GM23338 (cell line): ENCODE results near the gene PXYLP1. TPM values are rescaled to one million over a fixed set of nuclear protein-coding genes. Genes with fewer than 3 reads are reported as not detected.

Experiments
- ATAC-seq: fragments of 200-7000 bp; cut with Tn5 transposase; 3 replicates; pipeline ENCODE4 v1.9.1; 2020
- DNase-seq: peaks from one replicate; pipeline ENCODE4 v3.0.0-alpha.2; 2015; ENCODE audit warnings: low spot score
- H2AFZ ChIP-seq: fragments of 200-600 bp; sonication (generic); 2 replicates; pipeline ENCODE4 v1.8.0; 2016; ENCODE audit warnings: antibody characterized with exemption, mild to moderate bottlenecking, moderate library complexity
- H3F3A ChIP-seq: fragments of 200-600 bp; sonication (generic); replicated peaks from 2 replicates; pipeline ENCODE4 v1.8.0; 2017; ENCODE audit warnings: antibody characterized with exemption, mixed run types, low read depth
- H3K27ac ChIP-seq: fragments of 200-600 bp; sonication (generic); 2 replicates; pipeline ENCODE4 v1.6.1; 2016; ENCODE audit warnings: low read depth
- H3K27me3 ChIP-seq: fragments of 200-600 bp; sonication (generic); 2 replicates; pipeline ENCODE4 v1.8.0; 2016; ENCODE audit warnings: mild to moderate bottlenecking, mixed run types, moderate library complexity; ENCODE audit not compliant: insufficient read depth
- H3K36me3 ChIP-seq: fragments of 200-600 bp; sonication (generic); 2 replicates; pipeline ENCODE4 v1.8.0; 2016; ENCODE audit warnings: mild to moderate bottlenecking; ENCODE audit not compliant: insufficient read depth
- H3K4me1 ChIP-seq: fragments of 200-600 bp; sonication (generic); 2 replicates; pipeline ENCODE4 v1.8.0; 2016; ENCODE audit warnings: mild to moderate bottlenecking, moderate library complexity; ENCODE audit not compliant: insufficient read depth
- H3K4me2 ChIP-seq: fragments of 200-600 bp; sonication (generic); 2 replicates; pipeline ENCODE4 v1.7.1; 2017; ENCODE audit warnings: mixed run types
- H3K4me3 ChIP-seq: fragments of 200-600 bp; sonication (generic); 2 replicates; pipeline ENCODE4 v1.6.1; 2016; ENCODE audit warnings: mixed run types
- H3K79me2 ChIP-seq: fragments of 200-600 bp; sonication (generic); replicated peaks from 2 replicates; pipeline ENCODE4 v1.8.0; 2017; ENCODE audit warnings: mild to moderate bottlenecking; ENCODE audit not compliant: insufficient read depth
- H3K9me2 ChIP-seq: fragments of 200-600 bp; sonication (generic); 2 replicates; pipeline ENCODE4 v1.8.0; 2017; ENCODE audit not compliant: insufficient read depth
- H4K20me1 ChIP-seq: fragments of 200-600 bp; sonication (generic); replicated peaks from 2 replicates; pipeline ENCODE4 v1.8.0; 2017; ENCODE audit warnings: mild to moderate bottlenecking; ENCODE audit not compliant: insufficient read depth
- H3K27ac Mint-ChIP-seq: 2 replicates; pipeline ENCODE4 v1.8.0; 2020; ENCODE audit warnings: inconsistent platforms, mild to moderate bottlenecking, moderate library complexity, mixed read lengths
- H3K27me3 Mint-ChIP-seq: 3 replicates; pipeline ENCODE4 v1.8.0; 2022; ENCODE audit warnings: low read depth, mild to moderate bottlenecking, moderate library complexity, mixed read lengths, inconsistent platforms; ENCODE audit not compliant: insufficient read depth, poor library complexity
- H3K36me3 Mint-ChIP-seq: 3 replicates; pipeline ENCODE4 v1.8.0; 2021; ENCODE audit warnings: low read depth, mild to moderate bottlenecking, inconsistent platforms, moderate library complexity, mixed read lengths
- H3K4me1 Mint-ChIP-seq: 3 replicates; pipeline ENCODE4 v1.8.0; 2020; ENCODE audit warnings: mild to moderate bottlenecking, inconsistent platforms, mixed read lengths
- H3K4me3 Mint-ChIP-seq: 3 replicates; pipeline ENCODE4 v1.8.0; 2021; ENCODE audit warnings: moderate library complexity, mild to moderate bottlenecking, inconsistent platforms, mixed read lengths
- H3K9me3 Mint-ChIP-seq: 3 replicates; pipeline ENCODE4 v1.8.0; 2020; ENCODE audit warnings: moderate library complexity, mild to moderate bottlenecking, inconsistent platforms, mixed read lengths
- CREB1 ChIP-seq: fragments of 250-450 bp; sonication (Bioruptor Pico); IDR thresholded peaks from 2 replicates; pipeline ENCODE4 v1.5.0; 2020; ENCODE audit warnings: low read depth, mild to moderate bottlenecking, moderate library complexity
- EZH2 ChIP-seq: fragments of 200-600 bp; sonication (generic); IDR thresholded peaks from one replicate; pipeline ENCODE4 v1.8.0; 2017; ENCODE audit warnings: antibody characterized with exemption, mild to moderate bottlenecking, low read depth; ENCODE audit not compliant: unreplicated experiment
- JUNB ChIP-seq: IDR thresholded peaks from one replicate; pipeline ENCODE4 v1.6.1; 2016; ENCODE audit warnings: antibody characterized with exemption; ENCODE audit not compliant: unreplicated experiment
- NANOG ChIP-seq: IDR thresholded peaks from 2 replicates; pipeline ENCODE4 v1.6.1; 2016; ENCODE audit warnings: antibody characterized with exemption, borderline replicate concordance
- POLR2AphosphoS5 ChIP-seq: IDR thresholded peaks from 2 replicates; pipeline ENCODE4 v1.6.1; 2016; ENCODE audit warnings: antibody characterized with exemption, low read depth
- STAT1 ChIP-seq: IDR thresholded peaks from one replicate; pipeline ENCODE4 v1.6.1; 2016; ENCODE audit warnings: antibody characterized with exemption; ENCODE audit not compliant: unreplicated experiment
- ZNF114 ChIP-seq: fragments of 250-450 bp; sonication (Bioruptor Pico); IDR thresholded peaks from 2 replicates; pipeline ENCODE4 v1.5.0; 2020; ENCODE audit warnings: mild to moderate bottlenecking, moderate library complexity
- ZNF331 ChIP-seq: fragments of 250-450 bp; sonication (Bioruptor Pico); IDR thresholded peaks from 2 replicates; pipeline ENCODE4 v1.5.0; 2020; ENCODE audit warnings: low read depth, mild to moderate bottlenecking, moderate library complexity
- polyA plus RNA-seq: library from polyadenylated mRNA; unstranded; fragments of >200 nt; fragmentation: Nextera tagmentation; extraction: Ambion mirVana; gene quantifications from 2 replicates; pipeline ENCODE4 v1.2.1, GENCODE V29; 2016
- total RNA-seq: library from RNA; depleted of rRNA; stranded (reverse); fragments of >200 nt; shearing (Covaris generic); gene quantifications from 2 replicates; pipeline ENCODE4 v1.2.3, GENCODE V29; 2014
- TF ChIP-seq, protein P1 (sequence below): fragments of 250-450 bp; sonication (Bioruptor Pico); IDR thresholded peaks from 2 replicates; pipeline ENCODE4 v1.5.0; 2020; ENCODE audit warnings: mild to moderate bottlenecking, moderate library complexity

The PXYLP1 gene
- total and polyA plus RNA-seq, 2 experiments from 2014 or later = 8.9 to 20.1 TPM

DNA sequence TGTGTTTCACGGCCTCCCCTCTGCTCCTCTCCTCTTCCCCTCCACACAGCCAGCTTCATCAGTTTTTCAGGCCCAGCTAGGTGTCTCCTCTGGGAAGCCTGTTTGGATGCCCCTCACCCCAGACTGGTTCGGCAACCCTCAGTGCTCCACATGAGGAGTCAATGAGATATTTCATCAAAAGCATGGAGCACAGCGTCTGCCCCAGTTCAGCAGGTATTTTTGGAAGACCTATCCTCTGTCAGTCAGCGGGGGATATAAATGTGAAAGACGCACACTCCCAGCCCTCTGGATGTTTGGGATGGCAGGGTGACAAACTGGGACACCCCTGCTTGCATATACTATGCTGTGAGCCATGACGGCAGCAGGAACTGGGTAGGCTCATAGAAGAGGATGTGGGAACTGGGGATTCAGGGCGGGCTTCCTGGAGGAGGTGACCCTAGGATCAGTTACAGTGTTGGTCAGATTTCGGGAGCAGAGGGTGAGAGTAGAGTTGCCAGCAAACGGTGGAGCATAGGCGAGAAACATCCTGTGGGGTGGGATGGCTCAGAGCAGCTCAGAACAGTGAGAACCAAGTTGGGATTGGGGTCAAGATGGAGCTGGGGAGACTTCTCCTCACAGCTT is 42.9 kb downstream of the PXYLP1 start:
- ATAC-seq (no peak), DNase-seq (no peak)
- no peaks in the 10 kb centered on the region for H3K9me2 ChIP-seq
- H3K4me3 ChIP-seq = no peak overlapping the region
- H3K36me3 ChIP-seq = no peaks in the 10 kb centered on the region
- H3F3A ChIP-seq = no peaks in the 10 kb centered on the region
- no peaks in the 10 kb centered on the region for H3K4me1 ChIP-seq
- H2AFZ ChIP-seq = no peak overlapping the region
- Mint-ChIP-seq H3K27me3 (peaks cover 5% of the 10 kb centered on the region), H3K36me3 (no peaks in the 10 kb centered on the region), H3K27ac (no peak overlapping the region), H3K9me3 (no peaks in the 10 kb centered on the region), H3K4me1 (no peaks in the 10 kb centered on the region; the same call in 2 of the 3 replicates), H3K4me3 (no peak overlapping the region)
- H3K4me2 ChIP-seq = no peak overlapping the region
- TF ChIP-seq ZNF114 (CRISPR knock-in tag) = no peak
- no peaks in the 10 kb centered on the region; the same call in 1 of the 2 replicates for H4K20me1 ChIP-seq
- no peaks in the 10 kb centered on the region for H3K27me3 ChIP-seq
- no peak overlapping the region for H3K27ac ChIP-seq
- H3K79me2 ChIP-seq = no peaks in the 10 kb centered on the region

DNA sequence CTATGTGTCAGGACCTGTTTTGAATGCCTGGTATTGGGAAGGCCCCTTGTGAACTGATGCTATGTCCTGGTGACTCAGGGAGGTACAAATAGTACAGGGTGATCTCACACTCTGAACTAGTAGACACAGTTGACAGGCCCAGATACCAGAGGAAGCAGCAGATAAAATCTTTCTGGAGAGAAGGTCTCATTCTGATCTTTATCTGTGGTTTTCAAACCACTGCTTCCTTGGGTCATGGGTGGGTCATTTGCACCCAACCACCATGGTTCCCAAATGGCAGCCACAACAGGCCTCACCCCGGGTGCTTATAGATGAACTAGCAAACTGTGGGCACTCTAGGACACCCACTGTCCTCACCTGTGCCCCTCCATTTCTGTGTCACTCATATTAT is 43.4 kb downstream of the PXYLP1 start:
- H3K4me2 ChIP-seq = no peak overlapping the region
- no peaks in the 10 kb centered on the region for H3K36me3 Mint-ChIP-seq
- no peak overlapping the region for H3K4me3 ChIP-seq
- H3K27me3 ChIP-seq = no peaks in the 10 kb centered on the region
- no peak overlapping the region for H3K27ac Mint-ChIP-seq
- TF ChIP-seq JUNB = no peak
- H3K9me2 ChIP-seq = no peaks in the 10 kb centered on the region
- H4K20me1 ChIP-seq = no peaks in the 10 kb centered on the region; the same call in 1 of the 2 replicates
- ATAC-seq = no peak
- no peaks in the 10 kb centered on the region for H3K4me1 ChIP-seq
- H3K9me3 Mint-ChIP-seq = no peaks in the 10 kb centered on the region
- H3K27me3 Mint-ChIP-seq = peaks cover 5% of the 10 kb centered on the region
- H3K27ac ChIP-seq = no peak overlapping the region
- H3K4me3 Mint-ChIP-seq = no peak overlapping the region
- no peaks in the 10 kb centered on the region for H3F3A ChIP-seq
- no peak for DNase-seq
- H3K4me1 Mint-ChIP-seq = no peaks in the 10 kb centered on the region; the same call in 2 of the 3 replicates
- no peaks in the 10 kb centered on the region for H3K79me2 ChIP-seq
- H2AFZ ChIP-seq = no peak overlapping the region
- no peaks in the 10 kb centered on the region for H3K36me3 ChIP-seq

DNA sequence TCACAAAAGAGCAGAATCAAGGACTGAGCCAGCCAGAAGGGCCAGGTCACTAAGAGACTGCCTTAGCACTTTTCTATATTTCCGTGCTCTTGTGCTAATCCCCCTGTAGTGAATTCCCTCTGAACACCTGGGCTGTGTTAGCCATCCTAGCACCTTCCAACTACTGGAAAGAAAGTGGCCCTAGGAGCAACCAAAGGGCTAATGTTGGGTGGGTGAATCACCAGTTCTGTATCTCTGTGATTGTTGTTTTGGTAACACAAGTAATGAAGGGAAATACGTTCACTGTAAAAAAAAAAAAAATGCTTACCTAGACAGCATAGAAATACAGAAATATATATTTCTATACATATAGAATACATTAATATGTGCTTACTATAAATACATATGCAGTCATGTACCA is 43.9 kb downstream of the PXYLP1 start:
- H3K27ac ChIP-seq = no peak overlapping the region
- DNase-seq (no peak), ATAC-seq (no peak)
- no peak overlapping the region for H3K4me2 ChIP-seq
- no peak overlapping the region for H2AFZ ChIP-seq
- H3K27me3 ChIP-seq = no peaks in the 10 kb centered on the region
- H3K36me3 Mint-ChIP-seq = no peaks in the 10 kb centered on the region
- H3K4me1 ChIP-seq = no peaks in the 10 kb centered on the region
- no peak overlapping the region for H3K27ac Mint-ChIP-seq
- no peaks in the 10 kb centered on the region; the same call in 1 of the 2 replicates for H4K20me1 ChIP-seq
- no peak overlapping the region for H3K4me3 Mint-ChIP-seq
- no peak overlapping the region for H3K4me3 ChIP-seq
- no peaks in the 10 kb centered on the region for H3K36me3 ChIP-seq
- H3K79me2 ChIP-seq = no peaks in the 10 kb centered on the region
- peaks cover 5% of the 10 kb centered on the region for H3K27me3 Mint-ChIP-seq
- H3K9me2 ChIP-seq = no peaks in the 10 kb centered on the region
- no peaks in the 10 kb centered on the region for H3F3A ChIP-seq
- H3K4me1 Mint-ChIP-seq = no peaks in the 10 kb centered on the region; the same call in 2 of the 3 replicates
- H3K9me3 Mint-ChIP-seq = no peaks in the 10 kb centered on the region
- TF ChIP-seq ZNF331 (CRISPR knock-in tag) (no peak), POLR2AphosphoS5 (no peak), JUNB (no peak), NANOG (no peak), CREB1 (CRISPR knock-in tag) (no peak), EZH2 (no peak), STAT1 (no peak), ZNF114 (CRISPR knock-in tag) (no peak)
- TF ChIP-seq, protein P1, sequence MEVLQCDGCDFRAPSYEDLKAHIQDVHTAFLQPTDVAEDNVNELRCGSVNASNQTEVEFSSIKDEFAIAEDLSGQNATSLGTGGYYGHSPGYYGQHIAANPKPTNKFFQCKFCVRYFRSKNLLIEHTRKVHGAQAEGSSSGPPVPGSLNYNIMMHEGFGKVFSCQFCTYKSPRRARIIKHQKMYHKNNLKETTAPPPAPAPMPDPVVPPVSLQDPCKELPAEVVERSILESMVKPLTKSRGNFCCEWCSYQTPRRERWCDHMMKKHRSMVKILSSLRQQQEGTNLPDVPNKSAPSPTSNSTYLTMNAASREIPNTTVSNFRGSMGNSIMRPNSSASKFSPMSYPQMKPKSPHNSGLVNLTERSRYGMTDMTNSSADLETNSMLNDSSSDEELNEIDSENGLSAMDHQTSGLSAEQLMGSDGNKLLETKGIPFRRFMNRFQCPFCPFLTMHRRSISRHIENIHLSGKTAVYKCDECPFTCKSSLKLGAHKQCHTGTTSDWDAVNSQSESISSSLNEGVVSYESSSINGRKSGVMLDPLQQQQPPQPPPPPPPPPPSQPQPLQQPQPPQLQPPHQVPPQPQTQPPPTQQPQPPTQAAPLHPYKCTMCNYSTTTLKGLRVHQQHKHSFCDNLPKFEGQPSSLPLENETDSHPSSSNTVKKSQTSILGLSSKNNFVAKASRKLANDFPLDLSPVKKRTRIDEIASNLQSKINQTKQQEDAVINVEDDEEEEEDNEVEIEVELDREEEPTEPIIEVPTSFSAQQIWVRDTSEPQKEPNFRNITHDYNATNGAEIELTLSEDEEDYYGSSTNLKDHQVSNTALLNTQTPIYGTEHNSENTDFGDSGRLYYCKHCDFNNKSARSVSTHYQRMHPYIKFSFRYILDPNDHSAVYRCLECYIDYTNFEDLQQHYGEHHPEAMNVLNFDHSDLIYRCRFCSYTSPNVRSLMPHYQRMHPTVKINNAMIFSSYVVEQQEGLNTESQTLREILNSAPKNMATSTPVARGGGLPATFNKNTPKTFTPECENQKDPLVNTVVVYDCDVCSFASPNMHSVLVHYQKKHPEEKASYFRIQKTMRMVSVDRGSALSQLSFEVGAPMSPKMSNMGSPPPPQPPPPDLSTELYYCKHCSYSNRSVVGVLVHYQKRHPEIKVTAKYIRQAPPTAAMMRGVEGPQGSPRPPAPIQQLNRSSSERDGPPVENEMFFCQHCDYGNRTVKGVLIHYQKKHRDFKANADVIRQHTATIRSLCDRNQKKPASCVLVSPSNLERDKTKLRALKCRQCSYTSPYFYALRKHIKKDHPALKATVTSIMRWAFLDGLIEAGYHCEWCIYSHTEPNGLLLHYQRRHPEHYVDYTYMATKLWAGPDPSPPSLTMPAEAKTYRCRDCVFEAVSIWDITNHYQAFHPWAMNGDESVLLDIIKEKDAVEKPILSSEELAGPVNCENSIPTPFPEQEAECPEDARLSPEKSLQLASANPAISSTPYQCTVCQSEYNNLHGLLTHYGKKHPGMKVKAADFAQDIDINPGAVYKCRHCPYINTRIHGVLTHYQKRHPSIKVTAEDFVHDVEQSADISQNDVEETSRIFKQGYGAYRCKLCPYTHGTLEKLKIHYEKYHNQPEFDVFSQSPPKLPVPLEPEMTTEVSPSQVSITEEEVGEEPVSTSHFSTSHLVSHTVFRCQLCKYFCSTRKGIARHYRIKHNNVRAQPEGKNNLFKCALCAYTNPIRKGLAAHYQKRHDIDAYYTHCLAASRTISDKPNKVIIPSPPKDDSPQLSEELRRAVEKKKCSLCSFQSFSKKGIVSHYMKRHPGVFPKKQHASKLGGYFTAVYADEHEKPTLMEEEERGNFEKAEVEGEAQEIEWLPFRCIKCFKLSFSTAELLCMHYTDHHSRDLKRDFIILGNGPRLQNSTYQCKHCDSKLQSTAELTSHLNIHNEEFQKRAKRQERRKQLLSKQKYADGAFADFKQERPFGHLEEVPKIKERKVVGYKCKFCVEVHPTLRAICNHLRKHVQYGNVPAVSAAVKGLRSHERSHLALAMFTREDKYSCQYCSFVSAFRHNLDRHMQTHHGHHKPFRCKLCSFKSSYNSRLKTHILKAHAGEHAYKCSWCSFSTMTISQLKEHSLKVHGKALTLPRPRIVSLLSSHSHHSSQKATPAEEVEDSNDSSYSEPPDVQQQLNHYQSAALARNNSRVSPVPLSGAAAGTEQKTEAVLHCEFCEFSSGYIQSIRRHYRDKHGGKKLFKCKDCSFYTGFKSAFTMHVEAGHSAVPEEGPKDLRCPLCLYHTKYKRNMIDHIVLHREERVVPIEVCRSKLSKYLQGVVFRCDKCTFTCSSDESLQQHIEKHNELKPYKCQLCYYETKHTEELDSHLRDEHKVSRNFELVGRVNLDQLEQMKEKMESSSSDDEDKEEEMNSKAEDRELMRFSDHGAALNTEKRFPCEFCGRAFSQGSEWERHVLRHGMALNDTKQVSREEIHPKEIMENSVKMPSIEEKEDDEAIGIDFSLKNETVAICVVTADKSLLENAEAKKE (CRISPR knock-in tag) = no peak
